IMR-90 (cell line): ENCODE measurements around the gene GATA2. TPM values are rescaled to one million over a fixed set of nuclear protein-coding genes. Genes with fewer than 3 reads are reported as not detected.

Experiments used
- ATAC-seq: fragments of 200-7000 bp; cut with Tn5 transposase; 2 replicates; pipeline ENCODE4 v1.9.1; 2020; ENCODE audit warnings: low read depth, mild to moderate bottlenecking, moderate library complexity
- BruUV-seq: library from RNA; stranded (reverse); fragments of 400-500 nt; replicated peaks from 2 replicates; lab custom pipeline; 2021; lab: Mats Ljungman, UMichigan
- CTCF ChIA-PET: fragments of 300-600 bp; formaldehyde crosslinking; extraction: SDS; loops from one replicate; lab custom pipeline; 2021; ENCODE audit warnings: antibody characterized with exemption; lab: Yijun Ruan, JAX
- POLR2A ChIA-PET: fragments of 300-600 bp; sonication (Branson Sonifier 250); formaldehyde crosslinking; loops from one replicate; lab custom pipeline; 2022; ENCODE audit warnings: antibody characterized with exemption; ENCODE audit not compliant: unreplicated experiment; lab: Charles Lee
- DNase-seq: peaks from one replicate; pipeline ENCODE4 v3.0.0; 2013
- H2AFZ ChIP-seq: replicated peaks from 2 replicates; pipeline ENCODE3; 2013; ENCODE audit warnings: low read length, mild to moderate bottlenecking; ENCODE audit not compliant: poor library complexity
- H2AK5ac ChIP-seq: 2 replicates; pipeline ENCODE4 v1.6.1; 2013; ENCODE audit warnings: low read depth, low read length, inconsistent platforms
- H2AK9ac ChIP-seq: replicated peaks from 2 replicates; pipeline ENCODE3; 2013; ENCODE audit warnings: mild to moderate bottlenecking, low read depth, low read length, moderate library complexity; ENCODE audit not compliant: poor library complexity
- H2BK120ac ChIP-seq: 2 replicates; pipeline ENCODE4 v1.6.1; 2013; ENCODE audit warnings: low read depth, low read length, inconsistent platforms
- H2BK15ac ChIP-seq: 3 replicates; pipeline ENCODE4 v1.6.1; 2013; ENCODE audit warnings: low read depth, low read length, inconsistent platforms
- H2BK20ac ChIP-seq: 2 replicates; pipeline ENCODE4 v1.6.1; 2013; ENCODE audit warnings: low read depth, mild to moderate bottlenecking, inconsistent platforms, low read length, moderate library complexity
- H2BK5ac ChIP-seq: 2 replicates; pipeline ENCODE4 v1.6.1; 2013; ENCODE audit warnings: mild to moderate bottlenecking, low read depth, low read length, inconsistent platforms; ENCODE audit not compliant: poor library complexity, severe bottlenecking
- H3K14ac ChIP-seq: replicated peaks from 2 replicates; pipeline ENCODE4 v1.6.1; 2013; ENCODE audit warnings: low read depth, low read length, inconsistent platforms
- H3K18ac ChIP-seq: 2 replicates; pipeline ENCODE4 v1.6.1; 2013; ENCODE audit warnings: low read depth, low read length, control low read depth
- H3K23ac ChIP-seq: 2 replicates; pipeline ENCODE4 v1.6.1; 2013; ENCODE audit warnings: low read depth, low read length, inconsistent platforms
- H3K27ac ChIP-seq: 2 replicates; pipeline ENCODE4 v1.5.1; 2013; ENCODE audit warnings: mild to moderate bottlenecking, control low read depth, low read length; ENCODE audit not compliant: insufficient read depth
- H3K27me3 ChIP-seq: 2 replicates; pipeline ENCODE4 v1.6.1; 2013; ENCODE audit warnings: low read length; ENCODE audit not compliant: control insufficient read depth, insufficient read depth
- H3K36me3 ChIP-seq: 2 replicates; pipeline ENCODE4 v1.6.1; 2013; ENCODE audit warnings: low read length, mixed read lengths; ENCODE audit not compliant: control insufficient read depth, insufficient read depth
- H3K4ac ChIP-seq: 2 replicates; pipeline ENCODE4 v1.6.1; 2013; ENCODE audit warnings: low read depth, low read length, inconsistent platforms
- H3K4me1 ChIP-seq: 2 replicates; pipeline ENCODE4 v1.6.1; 2013; ENCODE audit warnings: low read length, mixed read lengths; ENCODE audit not compliant: control insufficient read depth, insufficient read depth
- H3K4me2 ChIP-seq: 2 replicates; pipeline ENCODE4 v1.6.1; 2013; ENCODE audit warnings: low read depth, mild to moderate bottlenecking, control low read depth, low read length, moderate library complexity
- H3K4me3 ChIP-seq: 2 replicates; pipeline ENCODE4 v1.5.1; 2013; ENCODE audit warnings: low read depth, mild to moderate bottlenecking, control low read depth, low read length, moderate library complexity; ENCODE audit not compliant: insufficient read depth
- H3K56ac ChIP-seq: 2 replicates; pipeline ENCODE4 v1.6.1; 2013; ENCODE audit warnings: low read length, inconsistent platforms; ENCODE audit not compliant: insufficient read depth; ENCODE audit errors: extremely low read depth
- H3K79me1 ChIP-seq, 2 experiments: 2 replicates each; pipeline ENCODE4 v1.6.1; 2013; ENCODE audit warnings: low read length in 2 of 2, inconsistent platforms in 1 of 2, low read depth in 1 of 2
- H3K9ac ChIP-seq: 2 replicates; pipeline ENCODE4 v1.6.1; 2013; ENCODE audit warnings: low read depth, low read length, control low read depth
- H3K9me1 ChIP-seq: 2 replicates; pipeline ENCODE4 v1.6.1; 2013; ENCODE audit warnings: low read length, inconsistent platforms; ENCODE audit not compliant: insufficient read depth
- H3K9me3 ChIP-seq: 2 replicates; pipeline ENCODE4 v1.6.1; 2013; ENCODE audit warnings: low read length; ENCODE audit not compliant: control insufficient read depth, insufficient read depth
- H4K20me1 ChIP-seq: 2 replicates; pipeline ENCODE4 v1.6.1; 2013; ENCODE audit warnings: low read length, inconsistent platforms; ENCODE audit not compliant: insufficient read depth
- H4K5ac ChIP-seq: 2 replicates; pipeline ENCODE4 v1.6.1; 2013; ENCODE audit warnings: mild to moderate bottlenecking, low read depth, low read length, control low read depth
- H4K8ac ChIP-seq, 2 experiments: 2 replicates each; pipeline ENCODE4 v1.6.1; 2013; ENCODE audit warnings: low read depth in 2 of 2, low read length in 2 of 2, control low read depth in 1 of 2, inconsistent platforms in 1 of 2
- H4K91ac ChIP-seq: 2 replicates; pipeline ENCODE4 v1.6.1; 2013; ENCODE audit warnings: low read depth, low read length, inconsistent platforms; ENCODE audit not compliant: insufficient read depth
- CHD1 ChIP-seq: IDR thresholded peaks from 2 replicates; pipeline ENCODE4 v1.6.1; 2012; ENCODE audit warnings: low read depth, low read length, improper control_type of control experiment
- FOS ChIP-seq: fragments of 150-350 bp; IDR thresholded peaks from 2 replicates; pipeline ENCODE4 v1.6.1; 2016; ENCODE audit warnings: low read depth, low read length
- MAZ ChIP-seq: IDR thresholded peaks from 2 replicates; pipeline ENCODE4 v1.6.1; 2012; ENCODE audit warnings: low read depth, mild to moderate bottlenecking, low read length, improper control_type of control experiment, moderate library complexity, borderline replicate concordance
- WGBS, 2 experiments: methylation state at CpG; one replicate each; pipeline versions ENCODE4 v1.1.5 to v1.1.7; 2013; ENCODE audit warnings: missing lambda C conversion rate in 2 of 2; ENCODE audit not compliant: insufficient read length in 1 of 2; ENCODE audit errors: extremely low coverage in 2 of 2; 5-methylcytosine and 5-hydroxymethylcytosine counted together
- dilution Hi-C: fragments of 300-500 bp; cut with HindIII; formaldehyde crosslinking; loops from one replicate; pipeline ENCODE4 v1.14.3; 2018; ENCODE audit warnings: low sequenced_read_pairs; ENCODE audit not compliant: unreplicated experiment
- in situ Hi-C: fragments of 300-500 bp; cut with MboI; formaldehyde crosslinking; loops from 3 replicates; pipeline ENCODE4 v1.14.3; 2019; ENCODE audit warnings: low sequenced_read_pairs, inconsistent platforms, mixed read lengths
- intact Hi-C: fragments of 100-400 bp; cut with micrococcal nuclease; formaldehyde crosslinking; loops from 2 replicates; pipeline ENCODE4 v1.10.0; 2022
- polyA plus RNA-seq, 3 experiments: library from polyadenylated mRNA; depleted of rRNA; stranded (reverse); fragments of >200 nt; gene quantifications; 2 replicates each; pipeline ENCODE4 v1.2.3, GENCODE V29; 2012; ENCODE audit warnings: low replicate concordance in 1 of 3
- total RNA-seq: library from RNA; depleted of rRNA; stranded (reverse); fragments of >200 nt; gene quantifications from 2 replicates; pipeline ENCODE4 v1.2.3, GENCODE V29; 2012

Gene GATA2
- total and polyA plus RNA-seq, 2 of the 4 experiments (the other 2 are of a cell fraction) = 2.2 to 13.5 TPM

GRCh38 chr3:128485282-128486204, 7.5 kb downstream of the GATA2 start:
- Histone ChIP-seq H3K23ac (peak overlapping the region; percentile 96; the same call in 1 of the 2 replicates), H4K8ac (peak overlapping the region in 1 of 2 experiments; percentile 44; a peak in 1 of 4 replicates), H3K79me1 (peaks cover 5 to 35% of the 10 kb centered on the region in 2 experiments), H2AK5ac (peak overlapping the region; percentile 91), H4K5ac (no peak overlapping the region), H4K20me1 (peaks cover 7% of the 10 kb centered on the region; the same call in 1 of the 2 replicates), H3K4me3 (no peak overlapping the region), H3K4me1 (peaks cover 27% of the 10 kb centered on the region), H3K4me2 (peak overlapping the region; percentile 31; the same call in 1 of the 2 replicates), H3K4ac (peak overlapping the region; percentile 73; the same call in 1 of the 2 replicates), H3K27me3 (peaks cover 11% of the 10 kb centered on the region; the same call in 1 of the 2 replicates), H4K91ac (peak overlapping the region; percentile 24), H2BK5ac (no peak overlapping the region), H2AFZ (peak overlapping the region; percentile 45), H2BK15ac (peak overlapping the region; percentile 12; the same call in 1 of the 3 replicates), H2AK9ac (peak overlapping the region; percentile 63), H2BK120ac (0 out of 2 replicates have a peak overlapping the region, but pooled peaks have one; percentile 25), H3K9ac (peak overlapping the region; percentile 51), H3K9me1 (peaks cover 3% of the 10 kb centered on the region; the same call in 1 of the 2 replicates), H3K36me3 (peaks cover 14% of the 10 kb centered on the region), H3K56ac (no peak overlapping the region), H2BK20ac (no peak overlapping the region), H3K27ac (peak overlapping the region; percentile 38; the same call in 1 of the 2 replicates), H3K14ac (0 out of 2 replicates have a peak overlapping the region, but pooled peaks have one; percentile 72), H3K9me3 (no peaks in the 10 kb centered on the region), H3K18ac (no peak overlapping the region)
- in situ Hi-C loops = loop anchor here (5.0 to 10.0 kb wide), 2 partner anchors 313 to 391 kb away; no protein-coding TSS in a partner anchor
- intact Hi-C loops = no loop called here
- no peak for DNase-seq
- no TSS peak for BruUV-seq
- TF ChIP-seq MAZ = no peak
- TF ChIP-seq CHD1 = no peak
- TF ChIP-seq FOS = no peak
- no peak for ATAC-seq
- CTCF ChIA-PET = no interaction called here
- 43% methylated on average over 7 of the region's 29 CpGs; no CpG with 5 or more reads in 1 of the 2 experiments for WGBS, 2 experiments
- dilution Hi-C loops = no loop called here
- POLR2A ChIA-PET = no interaction called here
